ENCODE results near the gene KCNC3. TPM values are rescaled to one million over a fixed set of nuclear protein-coding genes. Genes with fewer than 3 reads are reported as not detected.

KCNC3 gene
- total RNA-seq, 1 donor from 2014 or later = 2.0 TPM

GRCh38 chr19:50264483-50265186, 64.5 kb downstream of the KCNC3 start:
- intact Hi-C loops (cut with DNase I) = no loop called here
- no peak for DNase-seq
- ATAC-seq (ENCODE audit: poor library complexity) = peak; percentile 43

- intact Hi-C loops (cut with DNase I) = no loop called here
- no peak for DNase-seq
- no peak for ATAC-seq (ENCODE audit: poor library complexity)
Measured at GRCh38 chr19:50263176-50263575, 66.0 kb downstream of the KCNC3 start.

Other genes starting within 250 kb of the KCNC3 start
- gene IZUMO2, start 166.1 kb downstream of the KCNC3 start, total RNA-seq = not detected
- 121 TPM for gene MYH14, start 125.8 kb downstream of the KCNC3 start, total RNA-seq
- gene NAPSA, start 36.3 kb upstream of the KCNC3 start, total RNA-seq = 0.40 TPM
- gene NR1H2, start 47.1 kb upstream of the KCNC3 start, total RNA-seq = 68.4 TPM
- gene POLD1, start 55.0 kb upstream of the KCNC3 start, total RNA-seq = 7.8 TPM
- not detected for gene SPIB, start 89.6 kb upstream of the KCNC3 start, total RNA-seq
- gene MYBPC2, start 103.5 kb upstream of the KCNC3 start, total RNA-seq = not detected
- gene EMC10, start 147.1 kb upstream of the KCNC3 start, total RNA-seq = 68.7 TPM
- gene GARIN5A, start 147.5 kb upstream of the KCNC3 start, total RNA-seq = 2.0 TPM
- 39.8 TPM for gene JOSD2, start 181.8 kb upstream of the KCNC3 start, total RNA-seq
- not detected for gene ASPDH, start 184.5 kb upstream of the KCNC3 start, total RNA-seq
- 1.0 TPM for gene LRRC4B, start 239.1 kb upstream of the KCNC3 start, total RNA-seq

All from Right ventricle myocardium superior (tissue), 1 donor.